Smooth muscle cell (in vitro differentiated cells): ENCODE data around the gene RFC4. TPM values are rescaled to one million over a fixed set of nuclear protein-coding genes. Genes with fewer than 3 reads are reported as not detected.
A peak's percentile ranks its signal among the peaks of the same experiment; 100 is the strongest.

Source experiments
- DNase-seq: peaks from one replicate; lab custom pipeline; 2025; ENCODE audit not compliant: unreplicated experiment; lab: John Stamatoyannopoulos, UW
- H2AFZ ChIP-seq: fragments of 200-600 bp; sonication (generic); 2 replicates; pipeline ENCODE4 v1.6.0; 2016; ENCODE audit warnings: antibody characterized with exemption, low read depth, mild to moderate bottlenecking
- H3F3A ChIP-seq: fragments of 200-600 bp; sonication (generic); 2 replicates; pipeline ENCODE4 v1.6.0; 2017; ENCODE audit warnings: antibody characterized with exemption, low read depth
- H3K27ac ChIP-seq: fragments of 200-600 bp; sonication (generic); 2 replicates; pipeline ENCODE4 v1.5.1; 2016; ENCODE audit warnings: low read depth, mild to moderate bottlenecking
- H3K27me3 ChIP-seq: fragments of 200-600 bp; sonication (generic); 2 replicates; pipeline ENCODE4 v1.6.1; 2016; ENCODE audit warnings: low read depth, mild to moderate bottlenecking
- H3K36me3 ChIP-seq: fragments of 200-600 bp; sonication (generic); 2 replicates; pipeline ENCODE4 v1.5.1; 2016; ENCODE audit warnings: low read depth
- H3K4me1 ChIP-seq: fragments of 200-600 bp; sonication (generic); 2 replicates; pipeline ENCODE4 v1.5.1; 2016; ENCODE audit warnings: low read depth
- H3K4me2 ChIP-seq: fragments of 200-600 bp; sonication (generic); 2 replicates; pipeline ENCODE4 v1.6.0; 2016; ENCODE audit warnings: mild to moderate bottlenecking
- H3K4me3 ChIP-seq: fragments of 200-600 bp; sonication (generic); 2 replicates; pipeline ENCODE4 v1.5.1; 2016; ENCODE audit warnings: mild to moderate bottlenecking
- H3K79me2 ChIP-seq: fragments of 200-600 bp; sonication (generic); 2 replicates; pipeline ENCODE4 v1.6.0; 2016; ENCODE audit warnings: low read depth, mild to moderate bottlenecking
- H3K9ac ChIP-seq: fragments of 200-600 bp; sonication (generic); 2 replicates; pipeline ENCODE4 v1.6.0; 2016; ENCODE audit warnings: low read depth
- H3K9me3 ChIP-seq: fragments of 200-600 bp; sonication (generic); replicated peaks from 2 replicates; pipeline ENCODE4 v1.5.1; 2016; ENCODE audit warnings: low read depth
- H4K20me1 ChIP-seq: fragments of 200-600 bp; sonication (generic); 2 replicates; pipeline ENCODE4 v1.6.0; 2016; ENCODE audit warnings: low read depth
- CTCF ChIP-seq: fragments of 200-600 bp; sonication (generic); IDR thresholded peaks from 2 replicates; pipeline ENCODE4 v1.5.1; 2017; ENCODE audit warnings: borderline replicate concordance, mild to moderate bottlenecking, antibody characterized with exemption; ENCODE audit not compliant: insufficient read depth, poor library complexity, severe bottlenecking
- WGBS: methylation state at CpG from one replicate; pipeline ENCODE4 v1.1.7; 2016; ENCODE audit warnings: low lambda C conversion rate; 5-methylcytosine and 5-hydroxymethylcytosine counted together
- polyA plus RNA-seq: library from polyadenylated mRNA; unstranded; fragments of >200 nt; fragmentation: Nextera tagmentation; extraction: Ambion mirVana; gene quantifications from 2 replicates; pipeline ENCODE4 v1.2.1, GENCODE V29; 2016
- total RNA-seq: library from RNA; depleted of rRNA; stranded (reverse); fragments of >200 nt; gene quantifications from 2 replicates; pipeline ENCODE4 v1.2.3, GENCODE V29; 2014

RFC4 gene
- total and polyA plus RNA-seq, 2 experiments from 2014 or later = 27.8 to 45.5 TPM

GRCh38 chr3:186779204-186779603 lies 27.1 kb downstream of the RFC4 start:
- no peaks in the 10 kb centered on the region for H3K9me3 ChIP-seq
- no peak overlapping the region for H3K4me3 ChIP-seq
- no peaks in the 10 kb centered on the region for H3K27me3 ChIP-seq
- H3K4me2 ChIP-seq = no peak overlapping the region
- H3K9ac ChIP-seq = no peak overlapping the region
- TF ChIP-seq CTCF = no peak
- no peak overlapping the region for H2AFZ ChIP-seq
- peaks cover under 1% of the 10 kb centered on the region for H3F3A ChIP-seq
- no peak for DNase-seq
- WGBS = 80% methylated on average over 5 of the region's 5 CpGs
- H3K4me1 ChIP-seq = peaks cover 7% of the 10 kb centered on the region
- H3K79me2 ChIP-seq = peaks cover 8% of the 10 kb centered on the region
- H3K36me3 ChIP-seq = no peaks in the 10 kb centered on the region
- H3K27ac ChIP-seq = no peak overlapping the region
- H4K20me1 ChIP-seq = peaks cover 6% of the 10 kb centered on the region

GRCh38 chr3:186775999-186776398 lies 30.3 kb downstream of the RFC4 start:
- H3K79me2 ChIP-seq = no peaks in the 10 kb centered on the region
- no peak for DNase-seq
- no peak overlapping the region for H3K9ac ChIP-seq
- H3F3A ChIP-seq = peaks cover 4% of the 10 kb centered on the region
- no peaks in the 10 kb centered on the region for H3K36me3 ChIP-seq
- H2AFZ ChIP-seq = no peak overlapping the region
- H3K27me3 ChIP-seq = no peaks in the 10 kb centered on the region
- H3K4me2 ChIP-seq = no peak overlapping the region
- H4K20me1 ChIP-seq = no peaks in the 10 kb centered on the region
- no peak for TF ChIP-seq CTCF
- no peaks in the 10 kb centered on the region for H3K9me3 ChIP-seq
- H3K4me3 ChIP-seq = no peak overlapping the region
- 17% methylated on average over 8 of the region's 8 CpGs for WGBS
- no peaks in the 10 kb centered on the region for H3K4me1 ChIP-seq
- H3K27ac ChIP-seq = no peak overlapping the region

- WGBS = 45% methylated on average over 28 of the region's 28 CpGs
- Histone ChIP-seq H2AFZ (peak overlapping the region; percentile 91), H3K79me2 (no peaks in the 10 kb centered on the region), H4K20me1 (no peaks in the 10 kb centered on the region), H3K4me1 (no peaks in the 10 kb centered on the region), H3K4me3 (peak overlapping the region; percentile 45), H3K4me2 (peak overlapping the region; percentile 83), H3K9me3 (no peaks in the 10 kb centered on the region), H3F3A (peaks cover 4% of the 10 kb centered on the region), H3K9ac (no peak overlapping the region), H3K27me3 (no peaks in the 10 kb centered on the region), H3K27ac (no peak overlapping the region), H3K36me3 (no peaks in the 10 kb centered on the region)
- DNase-seq = no peak
- TF ChIP-seq CTCF = no peak
Measured at GRCh38 chr3:186772701-186773417, 33.4 kb downstream of the RFC4 start.

GRCh38 chr3:186772281-186772694 lies 34.0 kb downstream of the RFC4 start:
- Histone ChIP-seq H3K4me1 (no peaks in the 10 kb centered on the region), H3K27ac (no peak overlapping the region), H3K9ac (no peak overlapping the region), H3K4me3 (peak overlapping the region; percentile 45), H4K20me1 (no peaks in the 10 kb centered on the region), H3K36me3 (no peaks in the 10 kb centered on the region), H3K79me2 (no peaks in the 10 kb centered on the region), H2AFZ (peak overlapping the region; percentile 91), H3F3A (peaks cover 4% of the 10 kb centered on the region), H3K27me3 (no peaks in the 10 kb centered on the region), H3K4me2 (peak overlapping the region; percentile 83), H3K9me3 (no peaks in the 10 kb centered on the region)
- 11% methylated on average over 25 of the region's 26 CpGs for WGBS
- DNase-seq = no peak
- no peak for TF ChIP-seq CTCF
